HCT116 (cell line): ENCODE data around the gene MMP25. TPM values are rescaled to one million over a fixed set of nuclear protein-coding genes. Genes with fewer than 3 reads are reported as not detected.

Source experiments
- ATAC-seq: fragments of 200-7000 bp; cut with Tn5 transposase; 2 replicates; pipeline ENCODE4 v1.9.1; 2020; ENCODE audit warnings: mild to moderate bottlenecking, moderate library complexity
- BruUV-seq: library from RNA; stranded (reverse); fragments of 400-500 nt; replicated peaks from 2 replicates; lab custom pipeline; 2021; lab: Mats Ljungman, UMichigan
- CTCF ChIA-PET: fragments of 300-600 bp; sonication (Branson Sonifier 250); formaldehyde crosslinking; loops from one replicate; lab custom pipeline; 2021; ENCODE audit warnings: antibody characterized with exemption; lab: Charles Lee
- POLR2A ChIA-PET: fragments of 300-600, 350-600 bp; sonication (Branson Sonifier 250); formaldehyde crosslinking; loops from one replicate; lab custom pipeline; 2021; ENCODE audit warnings: antibody characterized with exemption; lab: Charles Lee
- RAD21 ChIA-PET, 2 experiments: fragments of 300-600 bp; sonication (Branson Sonifier 250); formaldehyde crosslinking; loops; one replicate each; lab custom pipeline; 2023; ENCODE audit warnings: low total read pairs in 2 of 2; ENCODE audit not compliant: uncharacterized antibody in 2 of 2, unreplicated experiment in 2 of 2, low non-redundant PET in 1 of 2; lab: Charles Lee
- DNase-seq: peaks from one replicate; pipeline ENCODE4 v3.0.0-alpha.2; 2010; ENCODE audit warnings: low read depth, low spot score
- H2AFZ ChIP-seq: fragments of 200-600 bp; shearing (Covaris generic), sonication (generic); 2 replicates; pipeline ENCODE4 v1.6.1; 2017; ENCODE audit warnings: low read depth, mixed run types, mixed read lengths, antibody characterized with exemption, low read length; ENCODE audit not compliant: poor library complexity, severe bottlenecking
- H3K27ac ChIP-seq: 2 replicates; pipeline ENCODE4 v1.5.1; 2012; ENCODE audit warnings: low read depth, low read length
- H3K27me3 ChIP-seq: fragments of 200-600 bp; sonication (generic); 2 replicates; pipeline ENCODE4 v1.6.1; 2016; ENCODE audit warnings: mixed run types, low read length, mixed read lengths; ENCODE audit not compliant: insufficient read depth
- H3K36me3 ChIP-seq, 2 experiments: fragments of 200-500 bp in 1 of 2; fragments of 200-600 bp in 1 of 2; sonication (Bioruptor generic) in 1 of 2; sonication (generic) in 1 of 2; 2 replicates each; pipeline versions ENCODE4 v1.5.1 to v1.6.1; 2014 to 2016; ENCODE audit warnings: low read length in 2 of 2, inconsistent platforms in 1 of 2, mixed read lengths in 1 of 2, mixed run types in 1 of 2; ENCODE audit not compliant: insufficient read depth in 2 of 2, control insufficient read depth in 1 of 2
- H3K4me1 ChIP-seq, 2 experiments: fragments of 200-600 bp in 1 of 2; sonication (generic) in 1 of 2; 2 replicates each; pipeline versions ENCODE4 v1.5.1 to v1.6.1; 2012 to 2017; ENCODE audit warnings: low read length in 2 of 2, inconsistent platforms in 1 of 2, mild to moderate bottlenecking in 1 of 2, mixed read lengths in 1 of 2, mixed run types in 1 of 2, moderate library complexity in 1 of 2; ENCODE audit not compliant: insufficient read depth in 2 of 2, control insufficient read depth in 1 of 2
- H3K4me2 ChIP-seq: fragments of 200-600 bp; sonication (generic); 2 replicates; pipeline ENCODE4 v1.6.1; 2017; ENCODE audit warnings: mixed run types, low read length, mixed read lengths
- H3K4me3 ChIP-seq, 2 experiments: fragments of 200-600 bp in 1 of 2; sonication (generic) in 1 of 2; replicated peaks in 1 of 2; 2 replicates each; pipeline ENCODE4 v1.5.1; 2011 to 2016; ENCODE audit warnings: low read length in 2 of 2, control low read depth in 1 of 2, low read depth in 1 of 2, mild to moderate bottlenecking in 1 of 2, mixed read lengths in 1 of 2, mixed run types in 1 of 2
- H3K79me2 ChIP-seq: fragments of 200-600 bp; sonication (generic); 2 replicates; pipeline ENCODE4 v1.6.1; 2017; ENCODE audit warnings: mild to moderate bottlenecking, mixed run types, low read length, moderate library complexity, mixed read lengths; ENCODE audit not compliant: insufficient read depth
- H3K9ac ChIP-seq: fragments of 200-600 bp; sonication (generic); 2 replicates; pipeline ENCODE4 v1.6.1; 2016; ENCODE audit warnings: low read length, mixed read lengths
- H3K9me2 ChIP-seq: fragments of 200-600 bp; sonication (generic), shearing (Covaris generic); 2 replicates; pipeline ENCODE4 v1.6.1; 2017; ENCODE audit warnings: mixed run types, mild to moderate bottlenecking, moderate library complexity; ENCODE audit not compliant: insufficient read depth
- H3K9me3 ChIP-seq, 2 experiments: fragments of 200-500 bp in 1 of 2; fragments of 200-600 bp in 1 of 2; sonication (Bioruptor generic) in 1 of 2; sonication (generic) in 1 of 2; 2 replicates each; pipeline ENCODE4 v1.6.1; 2014 to 2017; ENCODE audit warnings: low read length in 2 of 2, mixed read lengths in 2 of 2, inconsistent platforms in 1 of 2, low read depth in 1 of 2, mild to moderate bottlenecking in 1 of 2, mixed run types in 1 of 2, moderate library complexity in 1 of 2; ENCODE audit not compliant: control insufficient read depth in 1 of 2, insufficient read depth in 1 of 2
- H4K20me1 ChIP-seq: fragments of 200-600 bp; sonication (generic), shearing (Covaris generic); 2 replicates; pipeline ENCODE4 v1.6.1; 2017; ENCODE audit warnings: mixed run types, mild to moderate bottlenecking, moderate library complexity; ENCODE audit not compliant: insufficient read depth
- EZH2phosphoT487 ChIP-seq: fragments of 200-600 bp; IDR thresholded peaks from 2 replicates; pipeline ENCODE4 v1.6.1; 2018; ENCODE audit warnings: antibody characterized with exemption, borderline replicate concordance
- POLR2AphosphoS5 ChIP-seq: IDR thresholded peaks from 2 replicates; pipeline ENCODE4 v1.6.1; 2011; ENCODE audit warnings: mild to moderate bottlenecking, low read depth, low read length, moderate library complexity
- SRF ChIP-seq: IDR thresholded peaks from 2 replicates; pipeline ENCODE4 v1.6.1; 2012; ENCODE audit warnings: low read depth
- ZBTB33 ChIP-seq: IDR thresholded peaks from 2 replicates; pipeline ENCODE4 v1.6.1; 2011; ENCODE audit warnings: mild to moderate bottlenecking, low read length, moderate library complexity; ENCODE audit not compliant: insufficient replicate concordance; ENCODE audit errors: extremely low read depth
- intact Hi-C: fragments of 100-400 bp; cut with micrococcal nuclease; formaldehyde crosslinking; loops from 2 replicates; pipeline ENCODE4 v1.10.0; 2022
- total RNA-seq: library from RNA; stranded (reverse); gene quantifications from one replicate; pipeline ENCODE4 v1.2.1, GENCODE V29; 2021; ENCODE audit not compliant: unreplicated experiment

The MMP25 gene
- total RNA-seq, 1 experiment from 2014 or later: 2.5 TPM

- CTCF ChIA-PET: no interaction called here
- Histone ChIP-seq H3K4me2 (no peak overlapping the region), H3K79me2 (no peaks in the 10 kb centered on the region), H2AFZ (no peak overlapping the region), H3K9me3 (no peaks in the 10 kb centered on the region), H3K9ac (no peak overlapping the region)
- ATAC-seq: no peak
- POLR2A ChIA-PET: no interaction called here
- no peak for TF ChIP-seq EZH2phosphoT487
- TF ChIP-seq, all 23 proteins: peak for 0
- no TSS peak for BruUV-seq
- H3K4me3 ChIP-seq: no peak overlapping the region
- no peak overlapping the region for H3K27ac ChIP-seq
- no peak for DNase-seq
- intact Hi-C loops: no loop called here
- H4K20me1 ChIP-seq: no peaks in the 10 kb centered on the region
- RAD21 ChIA-PET: no interaction called here
- no peaks in the 10 kb centered on the region for H3K36me3 ChIP-seq
- no peaks in the 10 kb centered on the region for H3K27me3 ChIP-seq
- no peaks in the 10 kb centered on the region for H3K4me1 ChIP-seq
- no peaks in the 10 kb centered on the region for H3K9me2 ChIP-seq
Observed at GRCh38 chr16:3084969-3085670, 38.8 kb downstream of the MMP25 start.

GRCh38 chr16:3085868-3086595 is 39.7 kb downstream of the MMP25 start:
- Histone ChIP-seq H3K4me2 (no peak overlapping the region), H3K9ac (no peak overlapping the region), H3K9me2 (no peaks in the 10 kb centered on the region), H3K27me3 (no peaks in the 10 kb centered on the region), H2AFZ (no peak overlapping the region), H3K9me3 (no peaks in the 10 kb centered on the region), H3K4me1 (no peaks in the 10 kb centered on the region), H3K4me3 (no peak overlapping the region), H3K79me2 (no peaks in the 10 kb centered on the region), H3K27ac (no peak overlapping the region), H3K36me3 (no peaks in the 10 kb centered on the region), H4K20me1 (no peaks in the 10 kb centered on the region)
- no TSS peak for BruUV-seq
- TF ChIP-seq SRF (no peak), ZBTB33 (no peak), POLR2AphosphoS5 (no peak)
- intact Hi-C loops: no loop called here
- ChIA-PET POLR2A (no interaction called here), CTCF (no interaction called here), RAD21 (no interaction called here)
- no peak for DNase-seq
- no peak for ATAC-seq
